ENCODE results near the gene CAMK2N1. TPM values are rescaled to one million over a fixed set of nuclear protein-coding genes. Genes with fewer than 3 reads are reported as not detected.

Gene CAMK2N1
- total RNA-seq, 1 donor from 2014 or later, result 0.18 TPM

GRCh38 chr1:20446796-20447195 is 39.2 kb downstream of the CAMK2N1 start:
- no peak for TF ChIP-seq CTCF (IDR thresholded peaks at IDR 0.05)
- no peak overlapping the region for H3K27ac Mint-ChIP-seq
- H3K4me1 Mint-ChIP-seq, result no peaks in the 10 kb centered on the region
- POLR2A ChIA-PET, result interaction anchor here (0.6 kb wide), 1 partner anchor 59 kb away, joined by 5 read pairs; no protein-coding TSS in a partner anchor
- H3K36me3 Mint-ChIP-seq (ENCODE audit: low read depth), result no peaks in the 10 kb centered on the region
- CTCF ChIA-PET, result no interaction called here
- H3K9me3 Mint-ChIP-seq, result no peaks in the 10 kb centered on the region
- intact Hi-C loops (cut with micrococcal nuclease), result no loop called here
- DNase-seq, result no peak
- ATAC-seq (ENCODE audit: low read depth), result no peak
- H3K4me3 Mint-ChIP-seq, result no peak overlapping the region
- peaks cover 22% of the 10 kb centered on the region for H3K27me3 Mint-ChIP-seq

GRCh38 chr1:20445956-20446355 is 40.1 kb downstream of the CAMK2N1 start:
- ATAC-seq (ENCODE audit: low read depth) (no peak), DNase-seq (no peak)
- H3K36me3 Mint-ChIP-seq (ENCODE audit: low read depth), result no peaks in the 10 kb centered on the region
- no peaks in the 10 kb centered on the region for H3K4me1 Mint-ChIP-seq
- H3K27me3 Mint-ChIP-seq, result peaks cover 19% of the 10 kb centered on the region
- no peaks in the 10 kb centered on the region for H3K9me3 Mint-ChIP-seq
- intact Hi-C loops (cut with micrococcal nuclease), result no loop called here
- H3K27ac Mint-ChIP-seq, result no peak overlapping the region
- ChIA-PET CTCF (no interaction called here), POLR2A (interaction anchor here (0.6 kb wide), 1 partner anchor 60 kb away, joined by 5 read pairs; no protein-coding TSS in a partner anchor)
- TF ChIP-seq CTCF (IDR thresholded peaks at IDR 0.05), result no peak
- H3K4me3 Mint-ChIP-seq, result no peak overlapping the region

- DNase-seq, result no peak
- Mint-ChIP-seq H3K9me3 (peaks cover 3% of the 10 kb centered on the region), H3K27me3 (peaks cover 10% of the 10 kb centered on the region), H3K36me3 (ENCODE audit: low read depth) (no peaks in the 10 kb centered on the region), H3K27ac (no peak overlapping the region), H3K4me1 (peaks cover 2% of the 10 kb centered on the region), H3K4me3 (no peak overlapping the region)
- TF ChIP-seq CTCF (IDR thresholded peaks at IDR 0.05), result no peak
- ChIA-PET POLR2A (no interaction called here), CTCF (no interaction called here)
- intact Hi-C loops (cut with micrococcal nuclease), result no loop called here
- no peak for ATAC-seq (ENCODE audit: low read depth)
Measured at GRCh38 chr1:20443703-20444586, 42.1 kb downstream of the CAMK2N1 start.

GRCh38 chr1:20442920-20443625 is 42.9 kb downstream of the CAMK2N1 start:
- CTCF ChIA-PET, result no interaction called here

More at GRCh38 chr1:20442920-20443625, 42.9 kb downstream of the CAMK2N1 start:
- Mint-ChIP-seq H3K9me3 (peaks cover 3% of the 10 kb centered on the region), H3K36me3 (ENCODE audit: low read depth) (no peaks in the 10 kb centered on the region), H3K4me3 (no peak overlapping the region), H3K4me1 (peaks cover 2% of the 10 kb centered on the region), H3K27ac (no peak overlapping the region), H3K27me3 (peaks cover 6% of the 10 kb centered on the region)
- intact Hi-C loops (cut with micrococcal nuclease), result no loop called here
- POLR2A ChIA-PET, result no interaction called here
- TF ChIP-seq CTCF (IDR thresholded peaks at IDR 0.05), result no peak
- no peak for ATAC-seq (ENCODE audit: low read depth)
- DNase-seq, result no peak
